Trophoblast cell (in vitro differentiated cells and primary cell): Measurements from ENCODE around the gene CCDC57.

Source experiments
- DNase-seq, 2 donors: peaks; one replicate each; pipeline ENCODE4 v3.0.0-alpha.2; 2016
- H2AFZ ChIP-seq: 2 replicates; pipeline ENCODE4 v1.6.1; 2013; ENCODE audit warnings: low read length, moderate library complexity, mild to moderate bottlenecking; ENCODE audit not compliant: insufficient read depth, poor library complexity
- H2AK5ac ChIP-seq: 2 replicates; pipeline ENCODE4 v1.6.1; 2013; ENCODE audit warnings: mild to moderate bottlenecking, low read length
- H2BK120ac ChIP-seq: 2 replicates; pipeline ENCODE4 v1.6.1; 2013; ENCODE audit warnings: low read length, mild to moderate bottlenecking, moderate library complexity; ENCODE audit not compliant: insufficient read depth, poor library complexity
- H2BK12ac ChIP-seq: 2 replicates; pipeline ENCODE4 v1.6.1; 2013; ENCODE audit warnings: mild to moderate bottlenecking, low read length, moderate library complexity
- H2BK5ac ChIP-seq: 2 replicates; pipeline ENCODE4 v1.6.1; 2013; ENCODE audit warnings: low read length, low read depth, moderate library complexity, mild to moderate bottlenecking; ENCODE audit not compliant: poor library complexity
- H3K14ac ChIP-seq: 2 replicates; pipeline ENCODE4 v1.6.1; 2013; ENCODE audit warnings: mild to moderate bottlenecking, low read length
- H3K18ac ChIP-seq: 2 replicates; pipeline ENCODE4 v1.6.1; 2013; ENCODE audit warnings: mild to moderate bottlenecking, low read length
- H3K23ac ChIP-seq: 2 replicates; pipeline ENCODE4 v1.6.1; 2013; ENCODE audit warnings: low read length
- H3K27ac ChIP-seq: 2 replicates; pipeline ENCODE4 v1.5.1; 2013; ENCODE audit warnings: low read depth, mild to moderate bottlenecking, inconsistent platforms, low read length, moderate library complexity
- H3K27me3 ChIP-seq: 2 replicates; pipeline ENCODE4 v1.6.1; 2013; ENCODE audit warnings: inconsistent platforms, mild to moderate bottlenecking, low read length, moderate library complexity; ENCODE audit not compliant: insufficient read depth
- H3K36me3 ChIP-seq, 2 experiments: 1 replicate in 1 of 2; 2 replicates in 1 of 2; pipeline ENCODE4 v1.6.1; 2013; ENCODE audit warnings: low read length in 2 of 2, mild to moderate bottlenecking in 2 of 2, moderate library complexity in 1 of 2; ENCODE audit not compliant: insufficient read depth in 2 of 2, control insufficient read depth in 1 of 2
- H3K4ac ChIP-seq: 2 replicates; pipeline ENCODE4 v1.6.1; 2013; ENCODE audit warnings: low read depth, mild to moderate bottlenecking, low read length, moderate library complexity
- H3K4me1 ChIP-seq, 2 experiments: 1 replicate in 1 of 2; 2 replicates in 1 of 2; pipeline ENCODE4 v1.6.1; 2013; ENCODE audit warnings: low read length in 2 of 2, mild to moderate bottlenecking in 2 of 2, moderate library complexity in 1 of 2; ENCODE audit not compliant: insufficient read depth in 2 of 2, control insufficient read depth in 1 of 2
- H3K4me2 ChIP-seq: 2 replicates; pipeline ENCODE4 v1.6.1; 2013; ENCODE audit warnings: inconsistent platforms, mild to moderate bottlenecking, low read length, moderate library complexity
- H3K4me3 ChIP-seq: 2 replicates; pipeline ENCODE4 v1.5.1; 2013; ENCODE audit warnings: mild to moderate bottlenecking, low read depth, low read length, inconsistent platforms
- H3K79me1 ChIP-seq: one replicate; pipeline ENCODE4 v1.6.1; 2013; ENCODE audit warnings: low read length
- H3K79me2 ChIP-seq: 2 replicates; pipeline ENCODE4 v1.6.1; 2013; ENCODE audit warnings: low read length, mild to moderate bottlenecking; ENCODE audit not compliant: control insufficient read depth, insufficient read depth, poor library complexity
- H3K9ac ChIP-seq: 2 replicates; pipeline ENCODE4 v1.6.1; 2013; ENCODE audit warnings: mild to moderate bottlenecking, low read length
- H3K9me3 ChIP-seq: 2 replicates; pipeline ENCODE4 v1.6.1; 2013; ENCODE audit warnings: low read depth, mild to moderate bottlenecking, control low read depth, inconsistent platforms, low read length; ENCODE audit not compliant: insufficient read depth
- H4K12ac ChIP-seq: 2 replicates; pipeline ENCODE4 v1.6.1; 2013; ENCODE audit warnings: low read depth, mild to moderate bottlenecking, low read length, moderate library complexity
- H4K8ac ChIP-seq: 2 replicates; pipeline ENCODE4 v1.6.1; 2013; ENCODE audit warnings: low read depth, mild to moderate bottlenecking, low read length, moderate library complexity
- H4K91ac ChIP-seq: one replicate; pipeline ENCODE4 v1.6.1; 2013; ENCODE audit warnings: low read depth, mild to moderate bottlenecking, low read length, moderate library complexity
- WGBS: extraction: QIAGEN DNeasy Blood & Tissue Kit; methylation state at CpG from one replicate; pipeline ENCODE4 v1.1.7; 2013; ENCODE audit warnings: missing lambda C conversion rate; ENCODE audit not compliant: insufficient read length, insufficient coverage; ENCODE audit errors: extremely low coverage; 5-methylcytosine and 5-hydroxymethylcytosine counted together

The CCDC57 gene

DNA sequence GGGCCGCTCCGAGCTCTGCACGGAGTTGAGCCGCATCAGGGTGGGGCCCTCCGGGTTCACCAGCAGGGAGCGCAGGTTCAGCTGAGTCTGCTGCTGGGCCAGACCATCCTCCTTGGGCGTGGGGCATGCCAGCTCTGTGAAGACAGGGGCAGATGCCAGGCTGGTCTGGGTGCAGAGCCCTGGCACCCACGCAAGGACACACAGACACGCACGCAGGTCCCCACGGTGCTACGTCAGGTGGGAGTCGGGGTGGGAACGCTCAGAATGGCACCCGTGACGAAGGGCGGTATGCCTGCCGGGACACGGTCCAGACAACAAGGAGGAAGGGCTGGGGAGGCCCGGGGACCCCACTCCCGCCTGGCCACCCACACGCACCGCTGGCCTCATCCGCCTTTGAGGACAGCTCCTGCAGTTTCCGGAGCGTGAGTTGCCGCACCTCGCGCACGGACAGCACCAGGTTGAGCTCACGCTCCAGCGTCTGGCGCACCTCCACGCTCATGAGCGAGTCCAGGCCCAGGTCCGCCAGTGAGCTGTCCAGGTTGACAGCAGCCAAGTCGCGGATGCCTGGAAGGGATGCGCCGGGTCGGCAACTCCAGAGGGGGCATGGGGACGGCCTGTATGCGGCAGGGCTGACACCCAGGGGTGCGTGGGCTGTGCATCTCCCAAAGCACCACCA is 131.7 kb downstream of the CCDC57 start:
- Histone ChIP-seq H3K4me3 (no peak overlapping the region), H2BK120ac (no peak overlapping the region), H3K18ac (no peak overlapping the region), H3K4me2 (no peak overlapping the region), H3K23ac (no peak overlapping the region), H3K9ac (no peak overlapping the region), H3K27me3 (no peaks in the 10 kb centered on the region), H2AK5ac (no peak overlapping the region), H3K9me3 (peaks cover 6% of the 10 kb centered on the region), H2AFZ (no peak overlapping the region), H3K27ac (no peak overlapping the region), H2BK5ac (no peak overlapping the region), H3K14ac (no peak overlapping the region), H3K79me1 (no peaks in the 10 kb centered on the region), H3K36me3 (peaks cover 84 to 86% of the 10 kb centered on the region in 2 experiments), H3K4ac (no peak overlapping the region), H4K12ac (no peak overlapping the region), H4K8ac (no peak overlapping the region), H4K91ac (no peak overlapping the region), H2BK12ac (no peak overlapping the region), H3K79me2 (no peaks in the 10 kb centered on the region), H3K4me1 (no peaks in the 10 kb centered on the region)
- WGBS: no CpG with 5 or more reads among the region's 44 CpGs
- no peak for DNase-seq

DNA sequence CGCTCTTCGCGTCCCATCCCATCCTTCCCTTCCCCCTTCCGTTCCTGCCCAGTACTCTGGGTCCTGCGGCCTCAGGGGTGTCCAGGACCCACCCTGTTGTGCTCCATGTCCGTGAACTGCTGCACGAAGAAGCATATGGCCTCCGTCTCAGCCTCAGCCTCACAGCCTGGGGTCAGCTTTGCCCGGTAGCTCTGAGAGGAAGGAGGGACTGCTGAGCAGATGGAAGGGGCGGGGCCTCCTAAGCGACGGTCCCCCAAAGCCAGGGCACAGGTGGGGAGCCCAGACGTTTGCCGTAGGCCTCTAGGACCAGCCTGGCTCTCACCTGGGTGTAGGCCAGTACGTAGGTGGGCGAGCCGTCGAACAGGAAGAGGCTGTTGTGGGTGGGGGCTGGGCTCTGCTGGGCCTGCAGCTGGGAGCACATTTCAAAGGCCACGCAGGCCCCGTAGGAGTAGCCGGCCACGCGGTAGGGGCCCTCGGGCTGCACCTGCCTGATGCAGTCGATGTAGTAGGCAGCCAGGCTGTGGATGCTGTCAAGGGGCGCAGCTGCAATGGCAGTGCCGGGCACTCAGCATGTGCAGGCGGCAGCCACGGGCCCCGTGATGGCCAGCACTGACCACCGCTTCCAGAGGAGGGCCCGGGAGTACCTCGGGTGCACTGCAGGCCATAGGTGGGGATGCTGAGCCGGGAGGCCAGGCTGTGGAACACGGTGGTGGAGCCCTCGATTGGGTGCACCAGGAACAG is 132.4 kb downstream of the CCDC57 start:
- H4K12ac ChIP-seq: no peak overlapping the region
- H3K27ac ChIP-seq: no peak overlapping the region
- peaks cover 4% of the 10 kb centered on the region for H3K9me3 ChIP-seq
- H2AFZ ChIP-seq: no peak overlapping the region
- no peak for DNase-seq
- H2BK120ac ChIP-seq: no peak overlapping the region
- no peak overlapping the region for H3K18ac ChIP-seq
- H3K9ac ChIP-seq: no peak overlapping the region
- no peak overlapping the region for H2BK12ac ChIP-seq
- H2BK5ac ChIP-seq: no peak overlapping the region
- H3K79me1 ChIP-seq: no peaks in the 10 kb centered on the region
- no peak overlapping the region for H3K23ac ChIP-seq
- peak overlapping the region; percentile 32 for H3K4me3 ChIP-seq
- no peaks in the 10 kb centered on the region for H3K79me2 ChIP-seq
- peaks cover 76 to 79% of the 10 kb centered on the region in 2 experiments for H3K36me3 ChIP-seq
- no peak overlapping the region for H4K91ac ChIP-seq
- H3K14ac ChIP-seq: no peak overlapping the region
- no peak overlapping the region for H2AK5ac ChIP-seq
- no peaks in the 10 kb centered on the region for H3K4me1 ChIP-seq
- no peak overlapping the region for H4K8ac ChIP-seq
- no peaks in the 10 kb centered on the region for H3K27me3 ChIP-seq
- H3K4ac ChIP-seq: no peak overlapping the region
- WGBS: no CpG with 5 or more reads among the region's 36 CpGs
- H3K4me2 ChIP-seq: no peak overlapping the region

DNA sequence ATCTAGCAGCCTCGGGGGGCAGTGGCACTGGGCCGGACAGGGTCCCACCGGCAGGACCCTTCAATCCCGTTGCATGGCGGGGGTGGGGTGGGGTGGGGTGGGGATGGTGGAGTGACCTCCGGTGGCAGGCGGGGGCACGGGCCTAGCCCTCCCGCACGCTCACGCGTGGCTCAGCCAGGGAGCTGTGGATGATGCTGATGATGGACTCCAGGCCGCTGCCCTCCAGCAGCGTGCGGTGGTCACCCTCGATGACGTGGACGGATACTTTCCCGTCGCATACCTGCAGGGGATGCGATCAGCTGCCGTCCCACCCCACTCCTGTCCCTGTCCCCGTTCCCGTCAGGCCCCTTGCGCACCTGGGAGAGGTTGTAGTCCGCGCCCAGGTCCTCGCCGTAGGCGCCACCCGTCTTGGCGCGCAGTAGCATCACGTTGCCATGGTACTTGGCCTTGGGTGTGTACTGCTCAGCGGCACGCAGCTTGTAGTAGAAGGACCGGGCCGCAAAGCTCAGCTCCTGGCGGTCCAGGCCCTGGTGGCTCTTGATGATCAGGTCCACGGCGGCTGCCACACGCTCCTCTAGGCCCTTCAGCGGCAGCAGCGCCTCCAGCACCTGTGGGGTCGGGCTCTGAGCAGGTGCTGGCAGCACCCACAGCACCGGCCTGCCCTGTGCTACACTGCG is 133.5 kb downstream of the CCDC57 start:
- H3K79me2 ChIP-seq: no peaks in the 10 kb centered on the region
- H2AFZ ChIP-seq: no peak overlapping the region
- H3K14ac ChIP-seq: no peak overlapping the region
- H3K36me3 ChIP-seq: peaks cover 66 to 68% of the 10 kb centered on the region in 2 experiments
- no peak for DNase-seq
- no peak overlapping the region for H4K12ac ChIP-seq
- no peaks in the 10 kb centered on the region for H3K79me1 ChIP-seq
- H3K4me3 ChIP-seq: no peak overlapping the region
- no peak overlapping the region for H2BK12ac ChIP-seq
- H3K4me2 ChIP-seq: no peak overlapping the region
- H3K4ac ChIP-seq: no peak overlapping the region
- H4K91ac ChIP-seq: no peak overlapping the region
- H2BK5ac ChIP-seq: no peak overlapping the region
- no peak overlapping the region for H3K27ac ChIP-seq
- H3K4me1 ChIP-seq: no peaks in the 10 kb centered on the region
- peaks cover 4% of the 10 kb centered on the region for H3K9me3 ChIP-seq
- H2BK120ac ChIP-seq: no peak overlapping the region
- H2AK5ac ChIP-seq: no peak overlapping the region
- whole genome bisulfite sequencing: no CpG with 5 or more reads among the region's 47 CpGs
- no peak overlapping the region for H3K23ac ChIP-seq
- H3K18ac ChIP-seq: no peak overlapping the region
- no peak overlapping the region for H3K9ac ChIP-seq
- no peaks in the 10 kb centered on the region for H3K27me3 ChIP-seq
- no peak overlapping the region for H4K8ac ChIP-seq

DNA sequence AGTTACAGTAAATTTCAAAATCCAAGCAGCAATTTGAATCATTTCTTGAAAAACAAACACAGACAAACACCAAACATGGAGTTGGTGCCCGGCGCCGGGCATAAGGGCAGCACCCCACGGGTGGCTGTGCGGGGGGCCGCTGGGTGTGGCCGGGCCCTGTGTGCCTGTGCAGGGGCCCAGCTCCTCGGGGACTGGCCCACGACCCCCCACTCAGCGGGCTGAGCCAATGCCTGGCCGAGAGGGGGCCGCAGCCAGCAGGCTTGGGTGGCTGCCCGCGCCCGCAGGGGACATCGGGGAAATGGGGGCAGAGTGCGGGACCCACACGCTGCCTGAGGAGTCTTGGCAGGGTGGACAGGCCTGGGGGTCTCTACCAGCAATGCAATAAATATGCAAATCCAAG is 134.2 kb downstream of the CCDC57 start:
- Histone ChIP-seq H4K91ac (no peak overlapping the region), H2BK5ac (no peak overlapping the region), H3K4ac (no peak overlapping the region), H3K4me3 (no peak overlapping the region), H3K27me3 (no peaks in the 10 kb centered on the region), H3K23ac (no peak overlapping the region), H2BK12ac (no peak overlapping the region), H3K9me3 (peaks cover 4% of the 10 kb centered on the region), H3K4me2 (no peak overlapping the region), H3K36me3 (peaks cover 59 to 61% of the 10 kb centered on the region in 2 experiments), H4K8ac (no peak overlapping the region), H3K79me1 (no peaks in the 10 kb centered on the region), H3K79me2 (no peaks in the 10 kb centered on the region), H3K9ac (no peak overlapping the region), H3K14ac (no peak overlapping the region), H3K18ac (no peak overlapping the region), H2AFZ (no peak overlapping the region), H4K12ac (no peak overlapping the region), H3K4me1 (no peaks in the 10 kb centered on the region), H2AK5ac (no peak overlapping the region), H3K27ac (no peak overlapping the region), H2BK120ac (no peak overlapping the region)
- no peak for DNase-seq
- WGBS: no CpG with 5 or more reads among the region's 18 CpGs
